GM12878 (cell line): ENCODE measurements around the gene RAD51. TPM values are rescaled to one million over a fixed set of nuclear protein-coding genes. Genes with fewer than 3 reads are reported as not detected.

Source experiments
- ATAC-seq: fragments of 200-7000 bp; cut with Tn5 transposase; 3 replicates; pipeline ENCODE4 v1.9.1; 2020; ENCODE audit warnings: mild to moderate bottlenecking, moderate library complexity
- BruUV-seq: library from RNA; stranded (reverse); fragments of 400-500 nt; replicated peaks from 2 replicates; lab custom pipeline; 2021; lab: Mats Ljungman, UMichigan
- CTCF ChIA-PET: fragments of 300-600 bp; sonication (Branson Sonifier 250); formaldehyde crosslinking; extraction: SDS; loops from one replicate; lab custom pipeline; 2021; ENCODE audit warnings: inconsistent platforms; lab: Yijun Ruan, JAX
- POLR2A ChIA-PET: fragments of 350-600 bp; formaldehyde crosslinking; extraction: SDS; loops from one replicate; lab custom pipeline; 2021; ENCODE audit warnings: inconsistent platforms; lab: Charles Lee
- RAD21 ChIA-PET: fragments of 300-600 bp; sonication (Branson Sonifier 250); formaldehyde crosslinking; loops from one replicate; lab custom pipeline; 2023; ENCODE audit warnings: antibody characterized with exemption; ENCODE audit not compliant: unreplicated experiment; lab: Charles Lee
- SMC1A ChIA-PET: fragments of 300-600 bp; sonication (Branson Sonifier 250); formaldehyde crosslinking; loops from one replicate; lab custom pipeline; 2023; ENCODE audit not compliant: unreplicated experiment, uncharacterized antibody; lab: Charles Lee
- DNase-seq: peaks from one replicate; pipeline ENCODE4 v3.0.0-alpha.2; 2011; ENCODE audit warnings: low read depth, low spot score
- FAIRE-seq: peaks from 3 replicates; lab custom pipeline; 2011; peaks lifted over from hg19 to GRCh38; lab: Jason Lieb, UNC
- H2AFZ ChIP-seq: 2 replicates; pipeline ENCODE4 v1.6.0; 2011; ENCODE audit warnings: low read depth, low read length, control low read depth; ENCODE audit not compliant: control insufficient read depth
- H3K27ac ChIP-seq: 2 replicates; pipeline ENCODE4 v1.5.1; 2011; ENCODE audit warnings: control low read depth; ENCODE audit not compliant: control insufficient read depth, insufficient read depth
- H3K27me3 ChIP-seq, 2 experiments: replicated peaks in 1 of 2; 2 replicates each; pipeline versions ENCODE4 v1.6.0 to v1.6.1; 2011; ENCODE audit warnings: low read length in 1 of 2; ENCODE audit not compliant: control insufficient read depth in 2 of 2, insufficient read depth in 2 of 2
- H3K36me3 ChIP-seq, 2 experiments: 2 replicates each; pipeline ENCODE4 v1.5.1; 2011; ENCODE audit warnings: low read length in 1 of 2; ENCODE audit not compliant: control insufficient read depth in 2 of 2, insufficient read depth in 2 of 2
- H3K4me1 ChIP-seq: 2 replicates; pipeline ENCODE4 v1.6.1; 2011; ENCODE audit warnings: mild to moderate bottlenecking, low read length, moderate library complexity, mixed read lengths; ENCODE audit not compliant: control insufficient read depth, insufficient read depth
- H3K4me2 ChIP-seq: 2 replicates; pipeline ENCODE4 v1.6.0; 2011; ENCODE audit warnings: control low read depth; ENCODE audit not compliant: control insufficient read depth, insufficient read depth
- H3K4me3 ChIP-seq: fragments of 200-600 bp; sonication (generic); 2 replicates; pipeline ENCODE4 v1.5.1; 2016
- H3K79me2 ChIP-seq: 2 replicates; pipeline ENCODE4 v1.6.0; 2011; ENCODE audit warnings: low read length; ENCODE audit not compliant: control insufficient read depth, insufficient read depth
- H3K9ac ChIP-seq: 2 replicates; pipeline ENCODE4 v1.8.0; 2011; ENCODE audit warnings: low read length, control low read depth, mixed read lengths; ENCODE audit not compliant: control insufficient read depth, insufficient read depth
- H3K9me3 ChIP-seq: replicated peaks from 3 replicates; pipeline ENCODE4 v1.5.1; 2011; ENCODE audit warnings: mild to moderate bottlenecking, low read length; ENCODE audit not compliant: control insufficient read depth, insufficient read depth
- H4K20me1 ChIP-seq: 2 replicates; pipeline ENCODE4 v1.6.0; 2011; ENCODE audit not compliant: control insufficient read depth, insufficient read depth
- ATF7 ChIP-seq: fragments of 450-650 bp; IDR thresholded peaks from 2 replicates; pipeline ENCODE4 v1.6.1; 2016; ENCODE audit warnings: low read depth, mild to moderate bottlenecking
- MXI1 ChIP-seq: fragments of 150-350 bp; IDR thresholded peaks from 2 replicates; pipeline ENCODE4 v1.6.1; 2011; ENCODE audit warnings: low read depth, mild to moderate bottlenecking, inconsistent platforms, low read length, improper control_type of control experiment
- RB1 ChIP-seq: fragments of 450-650 bp; formaldehyde crosslinking; IDR thresholded peaks from 2 replicates; pipeline ENCODE4 v1.6.1; 2017; ENCODE audit warnings: mild to moderate bottlenecking, borderline replicate concordance
- RBBP5 ChIP-seq: fragments of 200-600 bp; sonication (generic); conservative IDR thresholded peaks from 2 replicates; pipeline ENCODE4 v1.6.1; 2016
- RELA ChIP-seq: fragments of 450-650 bp; IDR thresholded peaks from 2 replicates; pipeline ENCODE4 v1.8.0; 2014; ENCODE audit warnings: borderline replicate concordance; ENCODE audit not compliant: partially characterized antibody
- TCF3 ChIP-seq: IDR thresholded peaks from 2 replicates; pipeline ENCODE4 v1.6.1; 2012; ENCODE audit warnings: low read depth, mild to moderate bottlenecking, low read length, borderline replicate concordance; ENCODE audit not compliant: insufficient read depth
- YY1 ChIP-seq: IDR thresholded peaks from 2 replicates; pipeline ENCODE4 v1.6.1; 2011; ENCODE audit warnings: low read depth, mild to moderate bottlenecking, low read length
- ZBTB11 ChIP-seq: fragments of 450-650 bp; formaldehyde crosslinking; IDR thresholded peaks from 2 replicates; pipeline ENCODE4 v1.5.0; 2022; ENCODE audit warnings: mild to moderate bottlenecking, missing genetic modification characterization
- ZBTB33 ChIP-seq: fragments of 450-650 bp; IDR thresholded peaks from 2 replicates; pipeline ENCODE4 v1.6.1; 2017; ENCODE audit warnings: mild to moderate bottlenecking
- ZBTB4 ChIP-seq: fragments of 450-650 bp; formaldehyde crosslinking; IDR thresholded peaks from 2 replicates; pipeline ENCODE4 v1.4.0; 2022; ENCODE audit warnings: mild to moderate bottlenecking, moderate library complexity
- ZNF217 ChIP-seq: fragments of 450-650 bp; IDR thresholded peaks from 2 replicates; pipeline ENCODE4 v1.6.1; 2017; ENCODE audit warnings: antibody characterized with exemption, mild to moderate bottlenecking
- WGBS: methylation state at CpG from one replicate; pipeline ENCODE4 v1.1.6; 2016; ENCODE audit warnings: low lambda C conversion rate; ENCODE audit not compliant: insufficient replicate concordance, insufficient coverage; ENCODE audit errors: missing lambda C conversion rate; 5-methylcytosine and 5-hydroxymethylcytosine counted together
- in situ Hi-C: fragments of 300-500 bp; cut with MboI; formaldehyde crosslinking; loops from 9 replicates; pipeline ENCODE4 v1.14.3; 2018; ENCODE audit warnings: mixed read lengths
- intact Hi-C: fragments of 100-400 bp; cut with micrococcal nuclease; formaldehyde crosslinking; loops from one replicate; pipeline ENCODE4 v1.14.2; 2022; ENCODE audit not compliant: unreplicated experiment
- polyA plus RNA-seq, 11 experiments: library from polyadenylated mRNA; depleted of rRNA in 4 of 11; unstranded in 6 of 11; stranded (reverse) in 5 of 11; fragments of >200 nt; fragmentation: Nextera tagmentation in 4 of 11; fragmentation: Illumina TruSeq in 1 of 11; extraction: Ambion mirVana in 4 of 11; extraction: Trizol in 1 of 11; gene quantifications; 1 replicate in 1 of 11; 2 replicates in 10 of 11; pipeline versions ENCODE4 v1.2.1 to v1.2.3, GENCODE V29; 2011 to 2016; ENCODE audit warnings: inconsistent platforms in 2 of 11, missing spikeins in 2 of 11, low read depth in 1 of 11
- total RNA-seq, 4 experiments: library from RNA; depleted of rRNA in 3 of 4; stranded (reverse); fragments of >200 nt in 3 of 4; fragmentation: Illumina TruSeq in 1 of 4; extraction: Trizol in 1 of 4; gene quantifications; 2 replicates each; pipeline versions ENCODE4 v1.2.1 to v1.2.3, GENCODE V29; 2013 to 2021

Gene RAD51
- total and polyA plus RNA-seq, 10 of the 15 experiments (the other 5 are each of a cell fraction or from before 2014, with no cell fraction given): 13.1 to 55.0 (median 30.6) TPM

GRCh38 chr15:40685376-40685775 is 9.6 kb upstream of the RAD51 start:
- DNase-seq (no peak), FAIRE-seq (no peak), ATAC-seq (no peak)
- no peaks in the 10 kb centered on the region for H3K9me3 ChIP-seq
- no peak overlapping the region for H3K27ac ChIP-seq
- 100% methylated on average over 2 of the region's 2 CpGs for WGBS
- SMC1A ChIA-PET: interaction anchor here (0.6 to 2.1 kb wide), 3 partner anchors 9 to 846 kb away, joined by 3 to 6 read pairs (median 5); partner anchors contain the start of gene RAD51
- no peak overlapping the region for H3K9ac ChIP-seq
- RAD21 ChIA-PET: no interaction called here
- BruUV-seq: no TSS peak
- no peaks in the 10 kb centered on the region for H3K27me3 ChIP-seq
- H2AFZ ChIP-seq: no peak overlapping the region
- no peaks in the 10 kb centered on the region for H3K4me1 ChIP-seq
- POLR2A ChIA-PET: no interaction called here
- in situ Hi-C loops: no loop called here
- no peaks in the 10 kb centered on the region for H3K79me2 ChIP-seq
- no peaks in the 10 kb centered on the region for H3K36me3 ChIP-seq
- H3K4me2 ChIP-seq: no peak overlapping the region
- intact Hi-C loops: no loop called here
- H4K20me1 ChIP-seq: no peaks in the 10 kb centered on the region
- no peak overlapping the region for H3K4me3 ChIP-seq
- no peak for TF ChIP-seq ZBTB4 (CRISPR knock-in tag)
- no peak for TF ChIP-seq YY1
- no peak for TF ChIP-seq ZBTB11 (CRISPR knock-in tag)
- TF ChIP-seq RBBP5: no peak
- TF ChIP-seq ATF7: no peak
- no peak for TF ChIP-seq RB1
- TF ChIP-seq RELA: no peak
- TF ChIP-seq MXI1: no peak
- no peak for TF ChIP-seq ZBTB33
- no peak for TF ChIP-seq TCF3
- TF ChIP-seq ZNF217: no peak
- CTCF ChIA-PET: interaction anchor here (0.8 to 1.7 kb wide), 2 partner anchors 38 to 97 kb away, joined by 3 to 4 read pairs; no protein-coding TSS in a partner anchor
